Fibroblast of skin of abdomen (primary cell): Measurements from ENCODE around the gene GALNT2.
A peak's percentile ranks its signal among the peaks of the same experiment; 100 is the strongest.

Experiments used
- DNase-seq: peaks from one replicate; pipeline ENCODE4 v3.0.0-alpha.2; 2013

Gene GALNT2

GRCh38 chr1:230091473-230092231 is 24.6 kb downstream of the GALNT2 start:
- DNase-seq: peak; percentile 51

- DNase-seq: no peak
Observed at GRCh38 chr1:230094746-230095145, 27.7 kb downstream of the GALNT2 start.

DNA sequence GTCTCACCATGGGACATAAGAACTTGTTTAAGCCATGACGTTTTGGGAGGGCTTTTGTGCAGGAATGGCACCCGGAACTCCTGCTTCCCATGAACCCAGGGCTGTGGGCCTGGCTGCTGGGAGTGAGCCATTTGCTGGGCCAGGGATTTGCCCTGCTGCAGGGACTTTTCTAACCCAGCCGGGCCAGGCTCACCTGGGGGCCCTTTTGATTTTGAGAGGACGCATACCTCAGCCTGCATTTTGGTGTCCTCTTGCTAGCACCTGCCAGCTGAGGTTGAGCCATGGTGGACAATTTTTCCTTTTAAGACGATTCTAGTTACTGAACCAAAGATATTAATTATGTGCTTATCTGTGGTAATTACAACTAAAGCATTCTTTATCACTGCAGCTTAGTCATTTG is 28.9 kb downstream of the GALNT2 start:
- no peak for DNase-seq

DNA sequence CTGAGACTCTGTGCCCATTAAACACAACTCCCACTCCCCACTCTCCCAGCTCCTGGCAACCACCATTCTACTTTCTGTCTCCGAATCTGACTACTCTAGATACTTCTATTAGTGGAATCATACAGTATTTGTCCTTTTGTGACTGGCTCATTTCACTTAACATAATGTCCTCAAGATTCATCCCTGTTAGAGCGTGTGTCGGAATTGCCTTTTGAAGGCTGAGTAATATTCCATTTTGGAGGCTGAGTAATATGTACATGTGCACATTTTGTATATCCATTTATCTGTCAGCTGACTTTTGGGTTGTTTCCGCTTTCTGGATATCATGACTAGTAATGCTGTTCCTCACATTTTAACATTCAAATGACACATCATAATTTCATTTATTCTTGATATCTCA is 30.3 kb downstream of the GALNT2 start:
- no peak for DNase-seq

DNA sequence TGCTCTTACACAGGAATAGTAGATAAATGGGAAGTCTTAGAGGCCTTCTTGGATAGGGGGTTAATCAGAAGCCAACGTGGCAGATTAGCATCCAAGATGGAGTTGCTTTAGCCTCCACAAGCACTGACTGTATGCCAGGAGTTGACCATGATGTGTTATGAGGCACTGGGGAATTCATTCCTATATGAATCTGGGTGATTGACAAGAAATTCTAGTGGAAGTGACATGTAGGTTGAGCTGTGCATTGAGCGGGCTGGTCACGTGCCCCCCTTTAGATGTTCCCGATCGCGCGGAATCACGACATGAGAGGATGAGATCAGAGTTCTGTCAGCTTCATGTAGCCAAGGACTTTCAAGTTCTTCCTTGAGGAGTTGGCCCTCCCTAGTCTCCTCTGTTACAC is 31.7 kb downstream of the GALNT2 start:
- no peak for DNase-seq

DNA sequence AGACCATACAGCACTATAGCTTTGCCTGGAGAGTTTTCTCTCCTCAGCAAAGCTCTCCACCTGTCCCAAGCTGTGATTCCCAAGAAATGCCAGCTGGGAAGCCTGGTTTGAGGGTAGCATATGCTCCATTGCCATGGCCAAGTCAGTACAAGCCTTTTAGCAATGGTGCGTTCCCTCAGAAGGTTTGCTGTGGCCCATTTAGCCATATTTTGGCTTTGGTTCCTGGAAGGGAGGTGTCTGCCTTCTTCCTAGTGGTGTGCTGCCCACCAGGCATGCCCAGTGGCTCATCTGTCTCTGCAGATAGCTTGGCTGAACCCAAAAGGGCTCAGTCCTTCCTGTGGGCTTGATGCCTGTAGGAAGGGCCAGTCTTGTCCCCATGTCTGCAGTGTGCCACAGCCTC is 32.4 kb downstream of the GALNT2 start:
- no peak for DNase-seq

DNA sequence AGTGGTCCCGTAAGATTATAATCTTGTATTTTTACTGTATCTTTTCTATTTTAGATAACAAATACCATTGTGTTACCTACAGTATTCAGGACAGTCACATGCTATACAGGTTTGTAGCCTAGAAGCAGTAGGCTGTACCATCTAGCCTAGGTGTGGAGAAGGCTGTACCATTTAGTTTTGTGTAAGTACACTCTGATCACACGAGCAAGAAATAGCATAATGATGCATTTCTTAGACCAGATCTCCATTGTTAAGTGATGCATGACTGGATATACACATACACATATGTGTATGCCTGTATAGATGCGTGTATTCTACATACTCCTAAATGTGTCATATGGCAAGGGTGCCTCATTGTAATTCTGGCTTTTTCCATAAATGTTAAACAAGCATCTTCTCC is 33.9 kb downstream of the GALNT2 start:
- no peak for DNase-seq

DNA sequence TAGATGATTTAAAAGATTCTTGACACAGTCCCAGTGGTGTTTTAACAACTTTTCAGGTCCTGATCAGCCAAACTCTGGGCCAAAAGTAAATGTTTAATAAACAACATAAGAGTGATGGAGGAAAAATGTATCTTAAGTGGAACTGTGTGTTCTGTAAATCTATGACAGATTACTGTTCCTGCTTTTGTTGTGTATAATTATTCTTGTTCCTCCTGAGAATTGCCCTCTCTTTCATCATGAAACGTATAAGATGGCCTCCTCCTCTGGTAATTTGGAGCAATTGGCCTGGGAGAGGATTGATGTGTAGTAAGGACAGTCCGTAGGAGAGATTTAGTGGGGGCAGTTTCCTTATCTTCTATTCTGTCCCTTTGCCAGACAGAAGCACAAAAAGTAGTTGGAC is 34.5 kb downstream of the GALNT2 start:
- DNase-seq: no peak

DNA sequence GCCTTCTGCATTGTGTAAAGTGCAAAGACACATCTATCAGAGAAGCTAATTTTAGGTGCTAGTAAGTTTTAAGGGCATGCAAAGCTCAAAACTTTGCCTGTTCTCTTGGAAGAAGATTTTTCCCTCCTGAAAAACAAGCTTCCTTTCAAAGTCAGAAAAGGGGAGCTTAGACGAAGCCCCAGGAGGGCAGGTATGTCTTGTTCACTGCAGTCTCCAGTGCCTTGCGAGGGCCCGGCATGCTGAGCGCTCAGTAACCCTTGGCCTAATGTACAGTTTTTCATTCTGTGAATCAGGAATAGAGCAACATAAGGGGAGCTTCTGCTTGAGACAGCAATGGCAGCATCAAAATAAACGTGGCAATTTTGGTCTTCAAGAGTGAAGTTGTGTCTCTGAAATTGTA is 35.0 kb downstream of the GALNT2 start:
- no peak for DNase-seq

DNA sequence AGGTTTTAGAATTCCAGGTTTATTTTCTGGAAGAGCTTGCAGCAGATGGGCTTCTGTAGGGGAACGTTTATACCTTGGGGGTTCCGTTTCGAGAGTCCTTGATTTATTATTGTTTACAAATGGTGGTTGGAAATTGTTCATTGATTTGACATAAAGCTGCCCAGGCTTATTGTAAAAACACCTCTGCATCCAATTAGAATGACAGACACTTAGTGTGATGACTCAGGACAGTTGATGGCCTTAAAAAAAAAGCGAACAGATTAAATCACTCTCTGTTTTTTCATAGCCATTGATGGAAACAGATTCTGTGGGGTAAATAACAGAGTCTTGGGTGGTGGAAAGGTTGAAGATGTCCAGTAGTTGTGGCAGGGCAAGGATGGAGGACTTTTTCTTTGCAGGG is 35.4 kb downstream of the GALNT2 start:
- no peak for DNase-seq

- peak; percentile 45 for DNase-seq
Observed at GRCh38 chr1:230103306-230104173, 36.5 kb downstream of the GALNT2 start.

DNA sequence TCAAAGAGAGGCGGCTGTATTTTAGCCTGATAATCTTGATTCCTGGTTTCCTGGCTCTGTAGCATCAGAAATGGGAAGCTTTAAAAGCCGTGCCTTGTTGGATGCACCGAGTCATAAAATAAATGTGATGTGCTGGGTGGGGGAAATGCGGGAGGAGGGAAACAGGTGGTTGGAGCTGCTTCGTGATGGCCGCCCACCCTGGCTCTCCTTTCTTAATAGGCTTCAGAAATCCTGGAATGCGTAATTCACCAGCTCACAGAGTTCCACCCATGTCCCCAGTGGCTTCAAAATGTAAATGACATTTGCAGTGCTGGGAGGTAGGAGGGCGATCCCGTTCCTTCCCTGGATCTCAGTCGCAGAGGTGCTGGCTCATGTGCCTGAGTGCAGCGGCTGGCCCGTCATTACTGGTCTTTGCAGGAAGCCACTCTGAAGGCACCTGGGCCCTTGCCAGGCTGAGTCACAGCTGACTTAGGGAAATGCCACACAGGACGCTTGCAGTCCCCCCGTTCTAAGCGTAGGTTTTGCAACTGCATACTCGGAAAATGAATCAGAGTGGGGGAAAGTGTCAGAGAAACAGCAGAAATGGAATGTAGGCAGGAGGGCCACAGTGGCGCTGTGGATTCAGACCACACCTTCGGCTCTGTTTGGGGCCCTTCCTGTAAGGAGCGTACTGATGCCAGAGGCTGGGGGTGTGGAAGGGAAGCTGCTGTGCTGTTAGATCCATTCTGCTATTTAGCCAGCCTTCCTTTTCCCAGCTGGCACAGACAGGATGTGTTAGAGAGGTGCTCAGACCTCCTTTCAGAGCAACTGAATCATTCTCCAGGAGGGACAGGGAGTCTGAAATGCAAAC is 37.6 kb downstream of the GALNT2 start:
- DNase-seq: peak; percentile 100

DNA sequence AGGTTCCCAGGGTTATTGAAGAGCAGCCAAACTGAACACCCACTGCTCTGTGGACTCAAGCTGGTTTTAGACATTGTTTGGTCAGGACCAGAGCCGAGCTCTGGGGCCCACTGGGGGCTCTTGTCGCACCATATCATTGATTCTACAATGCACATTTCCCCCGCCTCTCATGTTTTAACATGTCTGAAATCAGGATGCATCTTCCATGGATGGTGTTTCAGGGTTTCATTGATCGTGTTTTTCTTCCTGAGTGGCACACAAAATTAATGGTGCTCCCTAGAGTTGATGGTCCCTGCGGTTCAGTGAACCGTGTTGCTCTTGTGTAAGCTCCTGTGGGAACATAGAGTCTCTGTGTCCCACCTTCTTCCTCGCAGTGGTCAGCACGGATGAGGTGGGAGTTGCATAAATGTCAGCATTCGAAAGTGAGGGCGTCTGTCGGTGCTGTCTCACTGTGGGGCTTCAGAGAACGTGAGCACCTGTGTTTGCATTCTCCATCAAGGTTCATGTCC is 38.3 kb downstream of the GALNT2 start:
- no peak for DNase-seq

GRCh38 chr1:230105754-230106625 is 39.0 kb downstream of the GALNT2 start:
- peak; percentile 54 for DNase-seq

DNA sequence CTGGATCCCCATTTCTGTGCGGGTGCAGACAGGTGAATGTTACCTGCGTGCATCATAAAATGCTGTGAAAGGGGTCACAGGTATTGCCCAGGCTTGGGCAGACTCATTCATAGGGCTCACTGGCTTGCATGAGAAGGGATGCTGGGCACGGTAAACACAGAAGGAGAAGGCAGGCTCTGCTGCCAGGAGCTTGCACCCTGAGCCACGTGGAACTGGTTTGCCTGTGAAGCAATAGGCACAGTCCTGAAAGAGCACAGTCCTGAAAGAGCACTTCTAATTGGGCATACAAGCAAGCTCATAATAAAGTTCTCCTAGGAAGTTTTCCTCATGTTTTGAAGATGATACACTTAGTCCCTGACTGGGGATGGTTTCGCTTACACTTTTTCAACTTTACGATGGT is 40.9 kb downstream of the GALNT2 start:
- DNase-seq: no peak

DNA sequence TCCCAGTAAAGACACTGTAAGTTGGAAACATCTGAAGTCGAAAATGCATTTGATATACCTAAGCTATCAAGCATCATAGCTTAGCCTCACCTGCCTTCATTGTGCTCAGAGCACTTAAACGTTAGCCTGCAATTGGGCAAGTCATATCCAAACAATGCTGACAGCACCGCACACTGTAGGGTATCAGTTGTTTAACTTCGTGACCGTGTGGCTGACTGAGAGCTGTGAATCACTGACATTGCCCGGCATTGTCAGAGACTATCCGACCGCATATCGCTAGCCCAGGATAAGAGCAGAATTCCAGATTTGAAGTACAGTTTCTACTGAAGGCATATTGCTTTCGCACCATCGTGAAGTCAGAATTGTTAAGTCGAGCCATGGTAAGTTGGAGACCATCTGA is 41.5 kb downstream of the GALNT2 start:
- DNase-seq: no peak

- no peak for DNase-seq
Observed at GRCh38 chr1:230109066-230109465, 42.0 kb downstream of the GALNT2 start.

DNA sequence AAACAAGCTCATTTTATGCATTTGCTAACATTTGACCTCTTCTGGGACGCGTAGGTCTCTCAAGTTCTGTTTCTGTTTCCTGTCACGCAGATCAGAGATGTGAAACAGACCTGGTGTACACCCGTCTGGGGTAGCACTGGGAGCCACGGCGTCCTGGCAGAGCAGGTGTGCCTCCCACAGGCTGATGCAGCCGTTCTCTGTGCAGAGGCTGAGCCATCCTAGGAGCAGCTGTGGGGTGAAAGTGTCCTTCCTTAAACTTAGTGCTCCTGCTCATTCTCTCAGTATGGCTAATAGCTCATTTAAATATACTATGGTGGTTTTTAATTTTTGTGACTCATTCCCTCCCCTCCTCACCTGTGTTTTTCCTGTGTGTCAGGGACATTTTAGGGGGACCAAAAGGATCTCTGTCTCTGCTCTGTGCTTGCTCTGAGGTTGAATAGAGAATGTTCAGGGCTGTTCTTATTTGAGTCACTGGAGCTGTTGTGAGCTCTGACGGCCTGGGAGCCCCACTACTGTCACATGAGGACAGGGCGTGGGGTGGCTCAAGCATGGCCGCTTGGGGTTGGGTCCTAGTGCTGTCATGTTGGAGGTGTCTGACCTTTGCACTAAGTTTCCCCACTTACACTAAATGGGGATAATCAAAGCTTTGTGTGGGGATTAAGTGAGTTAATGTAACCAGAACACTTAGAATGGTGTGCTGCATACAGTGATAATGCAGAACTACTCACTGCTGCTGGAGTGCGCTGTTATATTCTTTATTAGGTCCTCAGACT is 43.0 kb downstream of the GALNT2 start:
- DNase-seq: no peak

- DNase-seq: no peak
Observed at GRCh38 chr1:230110971-230111370, 43.9 kb downstream of the GALNT2 start.

- no peak for DNase-seq
Observed at GRCh38 chr1:230112131-230112701, 45.2 kb downstream of the GALNT2 start.

DNA sequence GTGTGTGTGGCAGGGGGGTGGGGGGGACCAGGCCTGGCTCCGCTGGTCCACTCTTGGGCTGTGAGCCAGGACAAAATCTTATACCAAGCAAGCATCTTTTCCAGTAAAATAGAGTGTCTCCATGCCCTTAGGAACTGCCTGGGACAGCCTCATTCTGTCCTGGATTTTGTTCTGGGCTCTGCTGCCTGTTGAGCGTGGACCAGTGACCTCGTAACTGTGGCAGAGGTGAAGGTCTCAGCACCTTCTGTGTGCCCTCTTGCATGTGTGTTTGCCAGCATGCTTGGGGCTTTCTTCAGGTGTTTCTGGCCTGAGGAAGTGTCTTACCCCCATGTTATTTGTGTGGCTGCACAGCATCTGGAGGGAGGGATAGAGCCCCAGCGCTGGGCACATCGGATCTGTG is 45.7 kb downstream of the GALNT2 start:
- no peak for DNase-seq
